Suprapubic skin (tissue), 4 donors: ENCODE data around the gene DNAH8.

Experiments used
- EP300 ChIP-seq: sonication (generic); formaldehyde crosslinking; IDR thresholded peaks from one replicate; pipeline ENCODE4 v1.6.1; 2017; ENCODE audit warnings: antibody characterized with exemption
- POLR2A ChIP-seq, 2 donors: fragments of 450-650 bp; IDR thresholded peaks; one replicate each; pipeline ENCODE4 v1.6.1; 2017; ENCODE audit warnings: antibody characterized with exemption in 2 of 2, mild to moderate bottlenecking in 2 of 2, moderate library complexity in 2 of 2
- POLR2AphosphoS5 ChIP-seq, 3 donors: sonication (generic); formaldehyde crosslinking; IDR thresholded peaks; one replicate each; pipeline ENCODE4 v1.6.1; 2017; ENCODE audit warnings: antibody characterized with exemption in 3 of 3
- TF ChIP-seq, protein P1 (sequence below), 2 donors: fragments of 200-600 bp in 1 of 2; fragments of 450-650 bp in 1 of 2; sonication (generic) in 1 of 2; IDR thresholded peaks; one replicate each; pipeline ENCODE4 v1.5.1; 2016 to 2019; ENCODE audit warnings: antibody characterized with exemption in 2 of 2, mild to moderate bottlenecking in 1 of 2, moderate library complexity in 1 of 2

DNA sequence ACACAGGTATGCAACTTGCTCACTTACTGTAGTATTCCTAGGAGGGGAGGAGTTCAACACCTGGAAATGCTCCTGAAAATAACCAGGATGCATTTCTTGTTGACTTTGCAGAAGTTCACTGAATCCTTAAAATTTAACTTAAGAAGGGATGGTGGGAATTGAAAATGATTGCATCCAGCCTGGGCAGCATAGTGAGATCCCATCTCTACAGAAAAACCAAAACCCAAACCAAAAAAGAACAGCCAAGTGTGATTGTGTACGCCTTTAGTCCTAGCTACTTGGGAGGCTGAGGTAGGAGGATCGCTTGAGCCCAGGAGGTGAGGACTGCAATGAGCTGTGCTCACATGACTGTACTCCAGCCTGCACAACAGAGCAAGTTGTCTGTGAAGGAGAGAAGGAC is 1.7 kb downstream of the DNAH8 start:
- TF ChIP-seq POLR2AphosphoS5 (IDR thresholded peaks at IDR 0.05) (no peak), EP300 (no peak), POLR2A (IDR thresholded peaks at IDR 0.05) (no peak)
- TF ChIP-seq, protein P1, sequence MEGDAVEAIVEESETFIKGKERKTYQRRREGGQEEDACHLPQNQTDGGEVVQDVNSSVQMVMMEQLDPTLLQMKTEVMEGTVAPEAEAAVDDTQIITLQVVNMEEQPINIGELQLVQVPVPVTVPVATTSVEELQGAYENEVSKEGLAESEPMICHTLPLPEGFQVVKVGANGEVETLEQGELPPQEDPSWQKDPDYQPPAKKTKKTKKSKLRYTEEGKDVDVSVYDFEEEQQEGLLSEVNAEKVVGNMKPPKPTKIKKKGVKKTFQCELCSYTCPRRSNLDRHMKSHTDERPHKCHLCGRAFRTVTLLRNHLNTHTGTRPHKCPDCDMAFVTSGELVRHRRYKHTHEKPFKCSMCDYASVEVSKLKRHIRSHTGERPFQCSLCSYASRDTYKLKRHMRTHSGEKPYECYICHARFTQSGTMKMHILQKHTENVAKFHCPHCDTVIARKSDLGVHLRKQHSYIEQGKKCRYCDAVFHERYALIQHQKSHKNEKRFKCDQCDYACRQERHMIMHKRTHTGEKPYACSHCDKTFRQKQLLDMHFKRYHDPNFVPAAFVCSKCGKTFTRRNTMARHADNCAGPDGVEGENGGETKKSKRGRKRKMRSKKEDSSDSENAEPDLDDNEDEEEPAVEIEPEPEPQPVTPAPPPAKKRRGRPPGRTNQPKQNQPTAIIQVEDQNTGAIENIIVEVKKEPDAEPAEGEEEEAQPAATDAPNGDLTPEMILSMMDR (IDR thresholded peaks at IDR 0.05): no peak
